GM19438 (cell line): ENCODE measurements around the gene IMP4.

ENCODE experiments used
- ATAC-seq: cut with Tn5 transposase; IDR thresholded peaks from one replicate; pipeline ENCODE4 v1.9.1; 2021; ENCODE audit warnings: low read depth; ENCODE audit not compliant: unreplicated experiment

Gene IMP4

GRCh38 chr2:130355172-130355577, 12.5 kb downstream of the IMP4 start:
- no peak for ATAC-seq

DNA sequence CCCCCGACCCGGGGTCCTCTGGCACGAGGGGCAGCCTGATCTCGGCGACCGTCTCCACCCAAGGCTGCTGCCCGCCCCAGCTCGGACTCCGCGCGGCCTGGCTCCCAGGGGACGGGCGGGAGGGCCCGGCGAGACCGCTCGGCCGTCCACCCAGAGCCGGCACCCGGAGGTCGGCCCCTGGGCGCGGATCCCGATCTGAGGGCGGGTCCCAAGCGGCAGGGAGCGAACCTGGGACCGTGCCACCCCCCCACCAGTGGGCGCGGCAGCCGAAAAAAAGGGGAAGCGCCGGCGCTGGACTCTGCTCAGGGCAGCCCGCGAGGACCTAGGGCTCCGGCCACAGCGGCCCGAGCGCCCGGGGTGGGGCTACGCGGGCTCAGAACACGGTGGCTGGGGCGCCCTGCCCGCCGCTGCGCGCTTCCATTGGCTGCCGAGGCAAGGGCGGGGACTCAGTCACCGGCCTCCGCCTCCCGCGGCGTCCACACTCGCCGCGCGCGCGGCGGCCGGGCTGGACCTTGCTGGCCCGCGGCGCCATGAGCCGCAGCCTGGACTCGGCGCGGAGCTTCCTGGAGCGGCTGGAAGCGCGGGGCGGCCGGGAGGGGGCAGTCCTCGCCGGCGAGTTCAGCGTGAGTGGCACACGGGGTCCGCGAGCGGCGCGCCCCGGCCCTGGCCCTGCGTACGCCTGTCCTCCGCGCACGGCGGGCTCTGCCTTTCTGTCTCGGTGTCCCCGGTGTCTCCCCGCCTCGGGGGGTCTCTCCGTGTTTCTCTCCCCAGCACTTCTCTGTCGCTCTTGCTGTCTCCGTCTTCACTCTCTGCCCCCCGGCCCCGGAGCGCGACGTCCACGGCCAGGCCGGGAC, 13.1 kb downstream of the IMP4 start, which contains the start of gene PTPN18:
PTPN18 (plus strand) TSS at position 479 of the 854 bp plus-strand sequence; CDS start at position 531, 52 bp downstream.
- peak; percentile 87 for ATAC-seq

GRCh38 chr2:130357864-130358263, 15.2 kb downstream of the IMP4 start:
- ATAC-seq = no peak

DNA sequence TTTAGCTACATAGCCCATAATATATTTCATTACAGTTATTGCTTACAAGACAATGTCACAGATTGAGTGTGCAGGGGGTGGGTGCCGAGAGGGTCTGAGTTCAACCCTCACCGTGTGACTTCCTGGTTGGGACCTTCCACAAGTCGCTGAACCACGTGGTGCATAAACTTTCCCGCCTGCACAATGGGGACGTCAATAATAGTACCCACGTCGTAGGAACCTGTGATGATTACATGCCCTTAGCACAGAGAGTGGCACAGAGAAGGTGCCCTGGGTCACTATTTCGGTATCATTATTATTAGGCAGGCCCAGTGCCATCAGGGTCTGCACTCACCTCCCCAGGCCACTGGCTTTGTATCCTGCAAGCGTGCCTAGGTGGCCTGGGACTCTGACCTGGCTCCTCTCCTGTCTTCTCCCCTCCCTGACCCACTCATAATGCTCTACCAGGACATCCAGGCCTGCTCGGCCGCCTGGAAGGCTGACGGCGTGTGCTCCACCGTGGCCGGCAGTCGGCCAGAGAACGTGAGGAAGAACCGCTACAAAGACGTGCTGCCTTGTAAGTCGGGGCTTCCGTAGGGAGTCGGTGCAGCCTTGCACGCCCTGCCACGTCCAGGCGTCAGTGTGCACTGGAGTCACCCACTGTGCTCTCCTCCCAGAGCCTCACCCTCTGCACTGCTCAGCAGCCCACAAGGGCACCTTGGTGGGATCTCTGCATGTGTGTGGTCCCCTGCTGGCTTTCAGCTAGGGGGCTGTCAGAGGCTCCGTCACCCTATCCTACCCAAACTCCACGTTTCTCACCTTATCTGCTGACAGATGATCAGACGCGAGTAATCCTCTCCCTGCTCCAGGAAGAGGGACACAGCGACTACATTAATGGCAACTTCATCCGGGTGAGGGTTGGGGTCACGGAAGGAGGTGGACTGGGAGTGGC, 16.0 kb downstream of the IMP4 start:
- no peak for ATAC-seq

- ATAC-seq = no peak
Measured at GRCh38 chr2:130359466-130359865, 16.8 kb downstream of the IMP4 start.

GRCh38 chr2:130363479-130363878, 20.8 kb downstream of the IMP4 start:
- no peak for ATAC-seq

GRCh38 chr2:130365075-130365474, 22.4 kb downstream of the IMP4 start:
- no peak for ATAC-seq

- ATAC-seq = no peak
Measured at GRCh38 chr2:130365963-130366362, 23.3 kb downstream of the IMP4 start.

DNA sequence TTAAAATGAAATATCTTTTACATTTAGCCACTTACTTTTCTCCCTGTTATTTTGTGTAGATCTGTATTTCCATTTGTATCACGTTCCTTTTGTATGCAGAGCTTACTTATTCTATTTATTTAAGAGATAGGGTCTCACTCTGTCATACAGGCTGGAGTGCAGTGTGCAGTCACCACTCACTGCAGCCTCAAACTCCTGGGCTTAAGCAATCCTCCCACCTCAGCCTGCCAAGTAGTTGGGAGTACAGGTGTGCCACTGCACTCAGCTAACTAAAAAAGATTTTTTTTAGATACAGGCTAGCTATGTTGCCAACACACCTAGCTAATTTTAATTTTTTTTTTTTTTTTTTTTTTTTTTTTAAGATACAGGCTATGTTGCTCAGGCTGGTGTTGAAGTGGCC, 24.0 kb downstream of the IMP4 start:
- ATAC-seq = no peak

- ATAC-seq = no peak
Measured at GRCh38 chr2:130368786-130369185, 26.1 kb downstream of the IMP4 start.

- ATAC-seq = no peak
Measured at GRCh38 chr2:130369311-130369964, 26.7 kb downstream of the IMP4 start.

GRCh38 chr2:130369965-130370341, 27.3 kb downstream of the IMP4 start:
- no peak for ATAC-seq

- ATAC-seq = no peak
Measured at GRCh38 chr2:130370490-130370889, 27.8 kb downstream of the IMP4 start.

- peak; percentile 38 for ATAC-seq
Measured at GRCh38 chr2:130371723-130372054, 29.0 kb downstream of the IMP4 start.

DNA sequence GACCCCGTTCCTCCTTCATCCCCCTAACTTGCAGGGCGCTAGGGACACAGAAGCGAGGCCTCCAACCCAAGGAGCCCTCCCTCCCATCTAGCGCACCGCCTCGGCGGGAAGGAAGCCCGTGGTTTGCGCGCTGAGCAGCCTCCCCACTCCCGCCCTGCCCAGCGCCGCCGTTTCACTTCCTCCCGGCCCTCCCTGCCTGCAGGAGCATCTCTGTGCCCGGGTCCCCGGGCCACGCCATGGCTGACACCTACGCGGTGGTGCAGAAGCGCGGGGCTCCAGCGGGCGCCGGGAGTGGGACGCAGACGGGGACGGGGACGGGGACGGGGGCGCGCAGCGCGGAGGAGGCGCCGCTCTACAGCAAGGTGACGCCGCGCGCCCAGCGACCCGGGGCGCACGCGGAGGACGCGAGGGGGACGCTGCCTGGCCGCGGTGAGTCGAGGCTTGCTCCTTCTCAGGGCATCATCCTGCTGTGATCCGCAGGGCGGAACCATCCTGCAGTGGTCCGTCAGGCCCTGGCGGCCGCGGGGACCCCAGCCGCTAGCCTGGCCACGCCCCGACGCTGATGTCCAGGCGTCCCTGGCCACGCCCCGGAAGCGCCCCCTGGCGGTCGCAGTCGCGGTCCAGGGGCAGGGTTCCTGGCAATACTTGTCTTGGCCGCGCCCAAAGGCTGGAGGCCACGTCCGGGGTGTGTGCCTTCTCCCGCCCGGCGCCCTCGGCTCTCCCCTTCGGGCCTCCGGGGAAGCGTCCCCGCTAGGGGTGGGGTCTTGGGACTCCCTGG, 29.5 kb downstream of the IMP4 start:
- peak; percentile 64 for ATAC-seq

GRCh38 chr2:130372833-130373807, 30.4 kb downstream of the IMP4 start:
- ATAC-seq = no peak

DNA sequence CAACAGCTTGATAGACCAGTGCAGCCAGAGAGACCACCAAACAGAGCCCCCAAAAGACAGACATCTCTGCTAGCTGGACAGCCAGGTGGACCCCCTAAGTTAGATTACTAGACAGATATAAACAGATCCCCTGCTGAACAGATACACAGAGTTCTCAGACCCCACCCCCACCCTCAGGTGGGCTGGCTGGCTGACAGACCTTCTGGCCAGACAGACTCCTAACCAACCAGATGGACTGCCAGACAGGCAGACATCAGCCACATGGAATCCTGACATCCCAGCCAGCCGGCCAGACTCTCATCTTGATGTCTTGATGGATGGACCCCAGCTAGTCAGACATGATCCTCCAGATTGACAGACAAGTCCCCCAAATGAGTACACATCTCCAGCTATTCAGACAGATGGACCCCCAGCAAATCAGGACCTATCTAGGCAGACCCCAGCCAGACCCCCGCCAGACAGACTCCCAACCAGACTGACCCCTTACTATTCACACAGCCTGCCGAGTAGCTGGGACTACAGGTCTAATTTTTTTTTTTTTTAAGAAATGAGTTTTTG, 31.2 kb downstream of the IMP4 start:
- no peak for ATAC-seq

GRCh38 chr2:130374587-130375290, 32.0 kb downstream of the IMP4 start:
- ATAC-seq = no peak
